CD14-positive monocyte (primary cell): ENCODE results near the gene TMED8. TPM values are rescaled to one million over a fixed set of nuclear protein-coding genes. Genes with fewer than 3 reads are reported as not detected.

Experiments
- DNase-seq, 3 donors: peaks; one replicate each; pipeline ENCODE4 v3.0.0-alpha.2; 2011 to 2022
- H2AFZ ChIP-seq: 2 replicates; pipeline ENCODE4 v1.6.0; 2012; ENCODE audit warnings: mild to moderate bottlenecking, low read depth, low read length, inconsistent platforms; ENCODE audit not compliant: insufficient read depth, poor library complexity, severe bottlenecking
- H3K27ac ChIP-seq, 2 donors: 1 replicate in 1 of 2; 2 replicates in 1 of 2; pipeline ENCODE4 v1.5.1; 2012 to 2013; ENCODE audit warnings: low read length in 2 of 2, control low read depth in 1 of 2, inconsistent platforms in 1 of 2, low read depth in 1 of 2, mild to moderate bottlenecking in 1 of 2
- H3K27me3 ChIP-seq, 2 donors: one replicate each; pipeline versions ENCODE4 v1.6.0 to v1.6.1; 2011 to 2013; ENCODE audit warnings: low read length in 2 of 2; ENCODE audit not compliant: control insufficient read depth in 2 of 2, insufficient read depth in 2 of 2
- H3K36me3 ChIP-seq, 2 donors: replicated peaks in 1 of 2; 1 replicate in 1 of 2; 2 replicates in 1 of 2; pipeline versions ENCODE4 v1.5.1 to v1.6.1; 2012 to 2013; ENCODE audit warnings: low read length in 2 of 2, control low read depth in 1 of 2, inconsistent platforms in 1 of 2, mild to moderate bottlenecking in 1 of 2; ENCODE audit not compliant: insufficient read depth in 2 of 2, control insufficient read depth in 1 of 2
- H3K4me1 ChIP-seq, 2 donors: 1 replicate in 1 of 2; 2 replicates in 1 of 2; pipeline versions ENCODE4 v1.5.1 to v1.6.1; 2012 to 2013; ENCODE audit warnings: low read length in 2 of 2, control low read depth in 1 of 2, inconsistent platforms in 1 of 2, mild to moderate bottlenecking in 1 of 2, moderate library complexity in 1 of 2; ENCODE audit not compliant: insufficient read depth in 2 of 2, control insufficient read depth in 1 of 2
- H3K4me2 ChIP-seq: replicated peaks from 2 replicates; pipeline ENCODE3; 2012; ENCODE audit warnings: low read length, moderate library complexity, mild to moderate bottlenecking; ENCODE audit not compliant: poor library complexity, severe bottlenecking; ENCODE audit errors: extremely low read depth
- H3K4me3 ChIP-seq, 3 experiments: fragments of 200-600 bp in 1 of 3; sonication (generic) in 1 of 3; replicated peaks in 1 of 3; 1 replicate in 2 of 3; 2 replicates in 1 of 3; pipeline ENCODE4 v1.5.1; 2011 to 2013; ENCODE audit warnings: low read length in 3 of 3, mild to moderate bottlenecking in 3 of 3, control low read depth in 2 of 3, low read depth in 2 of 3, inconsistent platforms in 1 of 3, moderate library complexity in 1 of 3
- H3K79me2 ChIP-seq: 2 replicates; pipeline ENCODE4 v1.6.0; 2012; ENCODE audit warnings: mild to moderate bottlenecking, control low read depth, inconsistent platforms, low read length, moderate library complexity; ENCODE audit not compliant: insufficient read depth
- H3K9ac ChIP-seq: 2 replicates; pipeline ENCODE4 v1.6.0; 2017; ENCODE audit warnings: low read length, mild to moderate bottlenecking; ENCODE audit not compliant: insufficient read depth, poor library complexity, severe bottlenecking
- H3K9me3 ChIP-seq, 2 donors: replicated peaks in 1 of 2; 1 replicate in 1 of 2; 2 replicates in 1 of 2; pipeline versions ENCODE4 v1.5.1 to v1.6.1; 2012 to 2013; ENCODE audit warnings: low read length in 2 of 2, control low read depth in 1 of 2; ENCODE audit not compliant: control insufficient read depth in 1 of 2, insufficient read depth in 1 of 2
- H4K20me1 ChIP-seq: 2 replicates; pipeline ENCODE4 v1.6.0; 2012; ENCODE audit warnings: mild to moderate bottlenecking, low read length, control low read depth, moderate library complexity; ENCODE audit not compliant: insufficient read depth
- H3K27ac Mint-ChIP-seq, 7 donors: one replicate each; pipeline ENCODE4 v1.8.0; 2020; ENCODE audit warnings: mild to moderate bottlenecking in 7 of 7, mixed read lengths in 7 of 7, moderate library complexity in 6 of 7, inconsistent platforms in 2 of 7
- H3K27me3 Mint-ChIP-seq, 3 donors: one replicate each; pipeline ENCODE4 v1.8.0; 2021 to 2022; ENCODE audit warnings: low read depth in 3 of 3, mild to moderate bottlenecking in 3 of 3, mixed read lengths in 3 of 3, moderate library complexity in 3 of 3, inconsistent platforms in 1 of 3
- H3K36me3 Mint-ChIP-seq, 2 donors: one replicate each; pipeline ENCODE4 v1.8.0; 2020; ENCODE audit warnings: mixed read lengths in 2 of 2, inconsistent platforms in 1 of 2, mild to moderate bottlenecking in 1 of 2
- H3K4me1 Mint-ChIP-seq: one replicate; pipeline ENCODE4 v1.8.0; 2020; ENCODE audit warnings: mild to moderate bottlenecking, mixed read lengths
- H3K4me3 Mint-ChIP-seq, 2 donors: one replicate each; pipeline ENCODE4 v1.8.0; 2020; ENCODE audit warnings: mild to moderate bottlenecking in 2 of 2, mixed read lengths in 2 of 2, moderate library complexity in 1 of 2
- H3K9me3 Mint-ChIP-seq, 7 donors: one replicate each; pipeline ENCODE4 v1.8.0; 2020 to 2022; ENCODE audit warnings: mixed read lengths in 7 of 7, mild to moderate bottlenecking in 6 of 7, moderate library complexity in 6 of 7, inconsistent platforms in 2 of 7
- CTCF ChIP-seq: fragments of 200-600 bp; IDR thresholded peaks from one replicate; pipeline ENCODE4 v1.8.0; 2022; ENCODE audit warnings: antibody characterized with exemption, mild to moderate bottlenecking
- WGBS: methylation state at CpG from one replicate; pipeline ENCODE4 v1.1.5; 2013; ENCODE audit warnings: missing lambda C conversion rate; ENCODE audit not compliant: insufficient coverage; 5-methylcytosine and 5-hydroxymethylcytosine counted together
- intact Hi-C, 2 donors: fragments of 100-400 bp; cut with micrococcal nuclease; formaldehyde crosslinking; loops; one replicate each; pipeline versions ENCODE4 v1.15.0 to v1.15.1; 2023
- polyA plus RNA-seq, 3 donors: library from polyadenylated mRNA; depleted of rRNA in 1 of 3; unstranded in 2 of 3; stranded (reverse) in 1 of 3; fragments of 300-500 nt in 2 of 3; fragments of >200 nt in 1 of 3; fragmentation: Illumina TruSeq in 2 of 3; gene quantifications; 1 replicate in 2 of 3; 2 replicates in 1 of 3; pipeline ENCODE4 v1.2.3, GENCODE V29; 2012 to 2021

TMED8 gene
- polyA plus RNA-seq, 3 donors: 5.4 to 6.2 (median 6.1) TPM

GRCh38 chr14:77406086-77406485 is 29.2 kb upstream of the TMED8 start:
- no peaks in the 10 kb centered on the region for H3K9me3 ChIP-seq
- H3K36me3 ChIP-seq: no peaks in the 10 kb centered on the region
- intact Hi-C loops: no loop called here
- 60% methylated on average over 1 of the region's 3 CpGs for WGBS
- Mint-ChIP-seq H3K4me3 (no peak overlapping the region), H3K27ac (peak overlapping the region in 2 of 7 donors; percentile 79 to 90), H3K27me3 (peaks cover 0 to 3% (median 0%) of the 10 kb centered on the region in 3 donors), H3K9me3 (no peaks in the 10 kb centered on the region), H3K4me1 (peaks cover 34% of the 10 kb centered on the region), H3K36me3 (peaks cover 0 to 2% of the 10 kb centered on the region in 2 donors)
- H4K20me1 ChIP-seq: no peaks in the 10 kb centered on the region
- no peak overlapping the region for H3K4me2 ChIP-seq
- no peak overlapping the region for H3K27ac ChIP-seq
- DNase-seq: no peak
- peak overlapping the region; percentile 76 for H2AFZ ChIP-seq
- H3K4me1 ChIP-seq: peaks cover 26 to 30% of the 10 kb centered on the region in 2 donors
- H3K79me2 ChIP-seq: no peaks in the 10 kb centered on the region
- H3K4me3 ChIP-seq: no peak overlapping the region
- TF ChIP-seq CTCF: no peak
- H3K27me3 ChIP-seq: no peaks in the 10 kb centered on the region
- H3K9ac ChIP-seq: no peak overlapping the region

GRCh38 chr14:77403768-77404167 is 26.9 kb upstream of the TMED8 start:
- Histone ChIP-seq H3K4me3 (no peak overlapping the region), H4K20me1 (no peaks in the 10 kb centered on the region), H3K9ac (no peak overlapping the region), H3K9me3 (no peaks in the 10 kb centered on the region), H3K4me2 (no peak overlapping the region), H3K4me1 (peaks cover 26 to 30% of the 10 kb centered on the region in 2 donors), H3K36me3 (no peaks in the 10 kb centered on the region), H3K27ac (no peak overlapping the region), H2AFZ (no peak overlapping the region), H3K79me2 (no peaks in the 10 kb centered on the region), H3K27me3 (no peaks in the 10 kb centered on the region)
- no peak for TF ChIP-seq CTCF
- H3K4me3 Mint-ChIP-seq: no peak overlapping the region
- peaks cover 0 to 2% of the 10 kb centered on the region in 2 donors for H3K36me3 Mint-ChIP-seq
- no peak overlapping the region for H3K27ac Mint-ChIP-seq
- no peak for DNase-seq
- H3K27me3 Mint-ChIP-seq: peaks cover 0 to 3% (median 0%) of the 10 kb centered on the region in 3 donors
- intact Hi-C loops: no loop called here
- no CpG with 5 or more reads among the region's 3 CpGs for WGBS
- peaks cover 30% of the 10 kb centered on the region for H3K4me1 Mint-ChIP-seq
- no peaks in the 10 kb centered on the region for H3K9me3 Mint-ChIP-seq
